HepG2 (cell line): Measurements from ENCODE around the gene ARL16. TPM values are rescaled to one million over a fixed set of nuclear protein-coding genes. Genes with fewer than 3 reads are reported as not detected.
A peak's percentile ranks its signal among the peaks of the same experiment; 100 is the strongest.

ENCODE experiments used
- CEBPG ChIP-seq: IDR thresholded peaks from 2 replicates; pipeline ENCODE4 v1.6.1; 2016
- HDAC1 ChIP-seq: sonication (generic); formaldehyde crosslinking; IDR thresholded peaks from 2 replicates; pipeline ENCODE4 v1.5.1; 2020; ENCODE audit warnings: mild to moderate bottlenecking, missing genetic modification reagents
- NCOA5 ChIP-seq: sonication (generic); formaldehyde crosslinking; IDR thresholded peaks from 2 replicates; pipeline ENCODE4 v1.4.0; 2020; ENCODE audit warnings: missing genetic modification reagents
- RAD51 ChIP-seq: fragments of 450-650 bp; IDR thresholded peaks from 2 replicates; pipeline ENCODE4 v1.6.1; 2016; ENCODE audit warnings: borderline replicate concordance
- SKI ChIP-seq: fragments of 450-650 bp; IDR thresholded peaks from one replicate; pipeline ENCODE4 v1.6.1; 2018; ENCODE audit warnings: mild to moderate bottlenecking; ENCODE audit not compliant: partially characterized antibody
- TRIM24 ChIP-seq: sonication (generic); formaldehyde crosslinking; IDR thresholded peaks from 2 replicates; pipeline ENCODE4 v1.8.0; 2022; ENCODE audit warnings: mild to moderate bottlenecking, missing genetic modification reagents
- ZFP36 ChIP-seq: fragments of 150-350 bp; IDR thresholded peaks from 2 replicates; pipeline ENCODE4 v1.6.1; 2018; ENCODE audit warnings: borderline replicate concordance, low read length, low read depth; ENCODE audit not compliant: partially characterized antibody
- ZNF138 ChIP-seq: sonication (generic); formaldehyde crosslinking; IDR thresholded peaks from 2 replicates; pipeline ENCODE4 v1.5.0; 2020; ENCODE audit warnings: mild to moderate bottlenecking, low read depth, missing genetic modification reagents
- ZNF646 ChIP-seq: sonication (generic); formaldehyde crosslinking; IDR thresholded peaks from 2 replicates; pipeline ENCODE4 v1.9.0; 2021; ENCODE audit warnings: mild to moderate bottlenecking, missing genetic modification reagents
- ZNF703 ChIP-seq: sonication (generic); formaldehyde crosslinking; IDR thresholded peaks from 2 replicates; pipeline ENCODE4 v1.5.1; 2020; ENCODE audit warnings: missing genetic modification reagents, mild to moderate bottlenecking, moderate library complexity, borderline replicate concordance
- polyA plus RNA-seq, 8 experiments: library from polyadenylated mRNA; depleted of rRNA in 3 of 8; stranded (reverse) in 7 of 8; unstranded in 1 of 8; fragments of >200 nt; fragmentation: Illumina TruSeq in 4 of 8; extraction: Trizol in 4 of 8; gene quantifications; 2 replicates each; pipeline versions ENCODE4 v1.2.1 to v1.2.3, GENCODE V29; 2011 to 2016; ENCODE audit warnings: low read depth in 4 of 8, missing spikeins in 1 of 8, mixed read lengths in 1 of 8; ENCODE audit not compliant: insufficient read depth in 1 of 8
- total RNA-seq, 5 experiments: library from RNA; depleted of rRNA; stranded (reverse); fragments of >200 nt; fragmentation: Illumina TruSeq; extraction: Trizol; gene quantifications; 2 replicates each; pipeline ENCODE4 v1.2.3, GENCODE V29; 2016; ENCODE audit warnings: low read depth in 1 of 5
- TF ChIP-seq, protein P1 (sequence below): sonication (generic); formaldehyde crosslinking; IDR thresholded peaks from 2 replicates; pipeline ENCODE4 v1.5.0; 2020; ENCODE audit warnings: mild to moderate bottlenecking, missing genetic modification reagents, borderline replicate concordance

ARL16 gene
- total and polyA plus RNA-seq, 2 of the 13 experiments (the other 11 are each of a cell fraction or from before 2014, with no cell fraction given), result 20.8 to 30.8 TPM

DNA sequence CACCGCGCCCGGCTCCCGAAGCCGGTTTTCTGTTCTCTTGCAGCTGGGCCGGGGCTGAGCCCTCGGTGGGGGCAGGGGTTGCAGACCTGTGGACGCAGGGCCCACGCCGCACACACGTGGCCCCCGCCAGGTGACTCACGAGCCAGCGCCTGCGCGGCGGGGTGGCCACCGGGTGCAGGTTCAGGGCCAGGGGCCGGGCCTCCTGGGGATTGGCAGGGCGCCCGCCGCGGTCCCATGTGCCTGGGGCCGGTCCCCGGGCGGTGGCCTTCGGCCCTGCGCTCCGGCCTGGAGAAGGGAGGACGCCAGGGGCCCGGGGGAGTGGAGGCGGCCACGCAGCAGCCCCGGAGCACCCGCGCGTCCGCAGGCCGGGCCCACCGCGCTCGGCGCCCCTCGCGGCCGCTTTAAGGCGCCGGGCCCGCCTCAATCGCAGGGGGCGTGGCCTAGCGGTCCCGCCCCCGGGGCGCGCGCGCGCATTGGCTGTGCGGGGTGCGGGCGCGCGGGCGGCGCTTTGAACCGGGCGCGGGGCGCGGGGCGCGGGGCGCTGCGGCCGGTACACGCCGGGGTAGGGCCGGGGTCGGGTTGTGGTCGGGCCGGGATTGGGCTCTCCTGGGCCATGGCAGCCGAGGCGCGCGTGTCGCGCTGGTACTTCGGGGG is 28.3 kb upstream of the ARL16 start, which contains the start of gene SLC25A10 (continued):
- TF ChIP-seq, protein P1, sequence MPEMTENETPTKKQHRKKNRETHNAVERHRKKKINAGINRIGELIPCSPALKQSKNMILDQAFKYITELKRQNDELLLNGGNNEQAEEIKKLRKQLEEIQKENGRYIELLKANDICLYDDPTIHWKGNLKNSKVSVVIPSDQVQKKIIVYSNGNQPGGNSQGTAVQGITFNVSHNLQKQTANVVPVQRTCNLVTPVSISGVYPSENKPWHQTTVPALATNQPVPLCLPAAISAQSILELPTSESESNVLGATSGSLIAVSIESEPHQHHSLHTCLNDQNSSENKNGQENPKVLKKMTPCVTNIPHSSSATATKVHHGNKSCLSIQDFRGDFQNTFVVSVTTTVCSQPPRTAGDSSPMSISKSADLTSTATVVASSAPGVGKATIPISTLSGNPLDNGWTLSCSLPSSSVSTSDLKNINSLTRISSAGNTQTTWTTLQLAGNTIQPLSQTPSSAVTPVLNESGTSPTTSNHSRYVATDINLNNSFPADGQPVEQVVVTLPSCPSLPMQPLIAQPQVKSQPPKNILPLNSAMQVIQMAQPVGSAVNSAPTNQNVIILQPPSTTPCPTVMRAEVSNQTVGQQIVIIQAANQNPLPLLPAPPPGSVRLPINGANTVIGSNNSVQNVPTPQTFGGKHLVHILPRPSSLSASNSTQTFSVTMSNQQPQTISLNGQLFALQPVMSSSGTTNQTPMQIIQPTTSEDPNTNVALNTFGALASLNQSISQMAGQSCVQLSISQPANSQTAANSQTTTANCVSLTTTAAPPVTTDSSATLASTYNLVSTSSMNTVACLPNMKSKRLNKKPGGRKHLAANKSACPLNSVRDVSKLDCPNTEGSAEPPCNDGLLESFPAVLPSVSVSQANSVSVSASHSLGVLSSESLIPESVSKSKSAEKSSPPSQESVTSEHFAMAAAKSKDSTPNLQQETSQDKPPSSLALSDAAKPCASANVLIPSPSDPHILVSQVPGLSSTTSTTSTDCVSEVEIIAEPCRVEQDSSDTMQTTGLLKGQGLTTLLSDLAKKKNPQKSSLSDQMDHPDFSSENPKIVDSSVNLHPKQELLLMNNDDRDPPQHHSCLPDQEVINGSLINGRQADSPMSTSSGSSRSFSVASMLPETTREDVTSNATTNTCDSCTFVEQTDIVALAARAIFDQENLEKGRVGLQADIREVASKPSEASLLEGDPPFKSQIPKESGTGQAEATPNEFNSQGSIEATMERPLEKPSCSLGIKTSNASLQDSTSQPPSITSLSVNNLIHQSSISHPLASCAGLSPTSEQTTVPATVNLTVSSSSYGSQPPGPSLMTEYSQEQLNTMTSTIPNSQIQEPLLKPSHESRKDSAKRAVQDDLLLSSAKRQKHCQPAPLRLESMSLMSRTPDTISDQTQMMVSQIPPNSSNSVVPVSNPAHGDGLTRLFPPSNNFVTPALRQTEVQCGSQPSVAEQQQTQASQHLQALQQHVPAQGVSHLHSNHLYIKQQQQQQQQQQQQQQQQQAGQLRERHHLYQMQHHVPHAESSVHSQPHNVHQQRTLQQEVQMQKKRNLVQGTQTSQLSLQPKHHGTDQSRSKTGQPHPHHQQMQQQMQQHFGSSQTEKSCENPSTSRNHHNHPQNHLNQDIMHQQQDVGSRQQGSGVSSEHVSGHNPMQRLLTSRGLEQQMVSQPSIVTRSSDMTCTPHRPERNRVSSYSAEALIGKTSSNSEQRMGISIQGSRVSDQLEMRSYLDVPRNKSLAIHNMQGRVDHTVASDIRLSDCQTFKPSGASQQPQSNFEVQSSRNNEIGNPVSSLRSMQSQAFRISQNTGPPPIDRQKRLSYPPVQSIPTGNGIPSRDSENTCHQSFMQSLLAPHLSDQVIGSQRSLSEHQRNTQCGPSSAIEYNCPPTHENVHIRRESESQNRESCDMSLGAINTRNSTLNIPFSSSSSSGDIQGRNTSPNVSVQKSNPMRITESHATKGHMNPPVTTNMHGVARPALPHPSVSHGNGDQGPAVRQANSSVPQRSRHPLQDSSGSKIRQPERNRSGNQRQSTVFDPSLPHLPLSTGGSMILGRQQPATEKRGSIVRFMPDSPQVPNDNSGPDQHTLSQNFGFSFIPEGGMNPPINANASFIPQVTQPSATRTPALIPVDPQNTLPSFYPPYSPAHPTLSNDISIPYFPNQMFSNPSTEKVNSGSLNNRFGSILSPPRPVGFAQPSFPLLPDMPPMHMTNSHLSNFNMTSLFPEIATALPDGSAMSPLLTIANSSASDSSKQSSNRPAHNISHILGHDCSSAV (CRISPR knock-in tag), result peak; percentile 92; the same call in 1 of the 2 replicates
- TF ChIP-seq RAD51 (no peak), ZFP36 (no peak), ZNF138 (CRISPR knock-in tag) (no peak; the same call in none of the 2 replicates), SKI (peak; percentile 89), NCOA5 (CRISPR knock-in tag) (peak; percentile 83; the same call in 1 of the 2 replicates), ZNF703 (CRISPR knock-in tag) (peak; percentile 96), CEBPG (CRISPR knock-in tag) (peak; percentile 75), ZNF646 (no peak), TRIM24 (no peak), HDAC1 (CRISPR knock-in tag) (peak; percentile 97)
